Transverse colon (tissue), 4 donors: Measurements from ENCODE around the gene PHF21A.

Source experiments
- POLR2A ChIP-seq: fragments of 450-650 bp; IDR thresholded peaks from one replicate; pipeline ENCODE4 v1.6.1; 2016; ENCODE audit warnings: antibody characterized with exemption, mild to moderate bottlenecking, moderate library complexity
- POLR2AphosphoS5 ChIP-seq, 3 donors: sonication (generic); formaldehyde crosslinking; IDR thresholded peaks; one replicate each; pipeline ENCODE4 v1.6.1; 2016; ENCODE audit warnings: antibody characterized with exemption in 3 of 3
- TF ChIP-seq, protein P1 (sequence below), 5 experiments: fragments of 200-600 bp in 3 of 5; fragments of 450-650 bp in 2 of 5; sonication (generic) in 3 of 5; IDR thresholded peaks; 1 replicate in 2 of 5; 2 replicates in 3 of 5; pipeline ENCODE4 v1.5.1; 2016 to 2017; ENCODE audit warnings: antibody characterized with exemption in 5 of 5, inconsistent platforms in 3 of 5, mild to moderate bottlenecking in 2 of 5, moderate library complexity in 1 of 5

DNA sequence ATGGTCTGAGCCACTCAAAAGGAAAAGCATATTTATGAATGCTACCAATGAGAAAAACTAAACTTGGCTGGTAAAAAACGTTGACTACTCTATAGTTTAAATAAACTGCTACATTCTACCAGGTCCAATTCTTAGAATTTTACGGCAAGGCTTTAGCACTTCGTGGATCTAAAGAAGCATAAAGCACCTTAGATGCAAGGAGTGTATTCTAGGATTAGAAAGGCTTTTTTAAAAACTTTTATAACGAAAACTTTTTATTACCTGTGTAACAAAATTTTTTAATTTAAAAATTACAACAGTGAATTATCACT is 13.9 kb downstream of the PHF21A start:
- TF ChIP-seq, protein P1, sequence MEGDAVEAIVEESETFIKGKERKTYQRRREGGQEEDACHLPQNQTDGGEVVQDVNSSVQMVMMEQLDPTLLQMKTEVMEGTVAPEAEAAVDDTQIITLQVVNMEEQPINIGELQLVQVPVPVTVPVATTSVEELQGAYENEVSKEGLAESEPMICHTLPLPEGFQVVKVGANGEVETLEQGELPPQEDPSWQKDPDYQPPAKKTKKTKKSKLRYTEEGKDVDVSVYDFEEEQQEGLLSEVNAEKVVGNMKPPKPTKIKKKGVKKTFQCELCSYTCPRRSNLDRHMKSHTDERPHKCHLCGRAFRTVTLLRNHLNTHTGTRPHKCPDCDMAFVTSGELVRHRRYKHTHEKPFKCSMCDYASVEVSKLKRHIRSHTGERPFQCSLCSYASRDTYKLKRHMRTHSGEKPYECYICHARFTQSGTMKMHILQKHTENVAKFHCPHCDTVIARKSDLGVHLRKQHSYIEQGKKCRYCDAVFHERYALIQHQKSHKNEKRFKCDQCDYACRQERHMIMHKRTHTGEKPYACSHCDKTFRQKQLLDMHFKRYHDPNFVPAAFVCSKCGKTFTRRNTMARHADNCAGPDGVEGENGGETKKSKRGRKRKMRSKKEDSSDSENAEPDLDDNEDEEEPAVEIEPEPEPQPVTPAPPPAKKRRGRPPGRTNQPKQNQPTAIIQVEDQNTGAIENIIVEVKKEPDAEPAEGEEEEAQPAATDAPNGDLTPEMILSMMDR (IDR thresholded peaks at IDR 0.05), result no peak
- TF ChIP-seq POLR2AphosphoS5 (IDR thresholded peaks at IDR 0.05) (no peak), POLR2A (no peak)
